T-cell (primary cell): ENCODE measurements around the gene SMAGP. TPM values are rescaled to one million over a fixed set of nuclear protein-coding genes. Genes with fewer than 3 reads are reported as not detected.
A peak's percentile ranks its signal among the peaks of the same experiment; 100 is the strongest.
"Not testable (repeated sequence)": the region's sequence is repeated elsewhere in the genome, so short reads cannot be mapped to it uniquely, and the experiment has no call there.

Source experiments
- ATAC-seq, 4 experiments: fragments of 200-7000 bp in 3 of 4; fragments of 150-1000 bp in 1 of 4; cut with Tn5 transposase; replicated peaks in 1 of 4; 1 replicate in 3 of 4; 2 replicates in 1 of 4; pipeline ENCODE4 v1.10.0; 2021; ENCODE audit warnings: moderate library complexity in 3 of 4, mild to moderate bottlenecking in 2 of 4, moderate number of reproducible peaks in 1 of 4
- CTCF ChIA-PET, 2 donors: fragments of 300-600 bp; sonication (Branson Sonifier 250); formaldehyde crosslinking; loops; one replicate each; lab custom pipeline; 2022; ENCODE audit warnings: antibody characterized with exemption in 2 of 2; lab: Charles Lee
- POLR2A ChIA-PET, 2 donors: fragments of 300-600 bp; sonication (Branson Sonifier 250); formaldehyde crosslinking; loops; one replicate each; lab custom pipeline; 2022; ENCODE audit warnings: antibody characterized with exemption in 2 of 2; lab: Charles Lee
- DNase-seq, 35 experiments: peaks; one replicate each; pipeline versions ENCODE4 v3.0.0 to v3.0.0-alpha.2; 2013 to 2023
- H3K27ac ChIP-seq: one replicate; pipeline ENCODE4 v1.5.1; 2013; ENCODE audit warnings: low read length
- H3K27me3 ChIP-seq, 2 experiments: replicated peaks in 1 of 2; 1 replicate in 1 of 2; 2 replicates in 1 of 2; pipeline versions ENCODE4 v1.6.1 to v1.7.0; 2013; ENCODE audit warnings: low read length in 1 of 2, mixed read lengths in 1 of 2; ENCODE audit not compliant: control insufficient read depth in 2 of 2, insufficient read depth in 2 of 2; ENCODE audit errors: extremely low read depth in 1 of 2
- H3K36me3 ChIP-seq, 2 donors: 1 replicate in 1 of 2; 2 replicates in 1 of 2; pipeline versions ENCODE4 v1.6.1 to v1.7.0; 2013; ENCODE audit warnings: low read length in 1 of 2; ENCODE audit not compliant: control insufficient read depth in 2 of 2, insufficient read depth in 1 of 2; ENCODE audit errors: extremely low read depth in 1 of 2
- H3K4me1 ChIP-seq, 2 experiments: 1 replicate in 1 of 2; 2 replicates in 1 of 2; pipeline versions ENCODE4 v1.6.1 to v1.7.0; 2013; ENCODE audit warnings: low read length in 2 of 2, mixed read lengths in 1 of 2; ENCODE audit not compliant: insufficient read depth in 2 of 2, control insufficient read depth in 1 of 2; ENCODE audit errors: extremely low read depth in 1 of 2
- H3K4me3 ChIP-seq, 2 donors: 1 replicate in 1 of 2; 2 replicates in 1 of 2; pipeline versions ENCODE4 v1.5.1 to v1.7.0; 2013; ENCODE audit warnings: mild to moderate bottlenecking in 2 of 2, low read length in 1 of 2, moderate library complexity in 1 of 2; ENCODE audit not compliant: control insufficient read depth in 1 of 2; ENCODE audit errors: extremely low read depth in 1 of 2
- H3K9me3 ChIP-seq: 2 replicates; pipeline ENCODE4 v1.7.0; 2013
- H3K27ac Mint-ChIP-seq, 2 donors: one replicate each; pipeline ENCODE4 v1.8.0; 2020 to 2021; ENCODE audit warnings: mild to moderate bottlenecking in 2 of 2, mixed read lengths in 2 of 2
- H3K27me3 Mint-ChIP-seq, 2 donors: one replicate each; pipeline ENCODE4 v1.8.0; 2021 to 2022; ENCODE audit warnings: mixed read lengths in 2 of 2
- H3K36me3 Mint-ChIP-seq: one replicate; pipeline ENCODE4 v1.8.0; 2021; ENCODE audit warnings: mixed read lengths
- H3K4me1 Mint-ChIP-seq, 3 donors: one replicate each; pipeline ENCODE4 v1.8.0; 2020 to 2022; ENCODE audit warnings: mixed read lengths in 3 of 3, mild to moderate bottlenecking in 1 of 3
- H3K4me3 Mint-ChIP-seq, 3 donors: one replicate each; pipeline ENCODE4 v1.8.0; 2020 to 2022; ENCODE audit warnings: mild to moderate bottlenecking in 3 of 3, mixed read lengths in 3 of 3, moderate library complexity in 3 of 3
- H3K9me3 Mint-ChIP-seq, 3 donors: one replicate each; pipeline ENCODE4 v1.8.0; 2020 to 2022; ENCODE audit warnings: mixed read lengths in 3 of 3
- WGBS: methylation state at CpG from one replicate; pipeline ENCODE4 v1.1.5; 2013; ENCODE audit warnings: missing lambda C conversion rate; ENCODE audit not compliant: insufficient coverage; 5-methylcytosine and 5-hydroxymethylcytosine counted together
- total RNA-seq, 35 experiments: library from RNA in 6 of 35; stranded (reverse) in 6 of 35; fragments of 120-200 nt in 1 of 35; gene quantifications; one replicate each; pipeline versions ENCODE4 v1.2.1 to v1.2.4 and lab custom pipeline; 2013 to 2026

The SMAGP gene
- total RNA-seq, 5 donors from 2014 or later (not counting 1 experiment from before 2014, with no cell fraction given) = 3.2 to 5.3 (median 3.6) TPM

- H3K9me3 ChIP-seq, H3K4me1 ChIP-seq, H3K27me3 ChIP-seq, H3K4me3 Mint-ChIP-seq, H3K27me3 Mint-ChIP-seq, H3K27ac ChIP-seq, H3K4me3 ChIP-seq, POLR2A ChIA-PET, H3K9me3 Mint-ChIP-seq, CTCF ChIA-PET: not testable (repeated sequence)
- peaks cover 12 to 80% of the 10 kb centered on the region in 2 donors for H3K36me3 ChIP-seq
- peaks cover 9 to 17% (median 15%) of the 10 kb centered on the region in 3 donors for H3K4me1 Mint-ChIP-seq
- ATAC-seq (peak in 1 of 4 experiments; percentile 6), DNase-seq (peak in 3 of 35 experiments; percentile 1 to 21 (median 2))
- peaks cover 47% of the 10 kb centered on the region for H3K36me3 Mint-ChIP-seq
- H3K27ac Mint-ChIP-seq = peak overlapping the region; percentile 62 to 76
- WGBS = 96% methylated on average over 4 of the region's 9 CpGs
Measured at GRCh38 chr12:51291603-51292513, 21.6 kb upstream of the SMAGP start.

- no CpG with 5 or more reads among the region's 1 CpG for WGBS
- H3K27me3 Mint-ChIP-seq = no peaks in the 10 kb centered on the region
- H3K4me3 ChIP-seq = no peak overlapping the region
- no peak for ATAC-seq
- no peaks in the 10 kb centered on the region for H3K4me1 ChIP-seq
- no peak overlapping the region for H3K4me3 Mint-ChIP-seq
- POLR2A ChIA-PET = no interaction called here
- no peaks in the 10 kb centered on the region for H3K27me3 ChIP-seq
- peaks cover 40% of the 10 kb centered on the region for H3K36me3 Mint-ChIP-seq
- H3K36me3 ChIP-seq = peaks cover 14 to 83% of the 10 kb centered on the region in 2 donors
- H3K27ac ChIP-seq = no peak overlapping the region
- peak overlapping the region; percentile 61 to 74 for H3K27ac Mint-ChIP-seq
- DNase-seq = no peak
- CTCF ChIA-PET = no interaction called here
- H3K9me3 ChIP-seq = no peaks in the 10 kb centered on the region
- peaks cover 0 to 7% (median 0%) of the 10 kb centered on the region in 3 donors for H3K4me1 Mint-ChIP-seq
- no peaks in the 10 kb centered on the region for H3K9me3 Mint-ChIP-seq
Measured at GRCh38 chr12:51285843-51286242, 15.6 kb upstream of the SMAGP start.

- WGBS = no CpG with 5 or more reads among the region's 4 CpGs
- no peaks in the 10 kb centered on the region for H3K27me3 ChIP-seq
- peaks cover 7 to 53% of the 10 kb centered on the region in 2 donors for H3K36me3 ChIP-seq
- no peak for ATAC-seq
- no peak for DNase-seq
- H3K4me3 ChIP-seq = no peak overlapping the region
- no peak overlapping the region for H3K27ac ChIP-seq
- ChIA-PET POLR2A (interaction anchor here (0.6 kb wide), 2 partner anchors 34 to 64 kb away, joined by 3 to 4 read pairs; no protein-coding TSS in a partner anchor), CTCF (no interaction called here)
- Mint-ChIP-seq H3K4me1 (peaks cover 0 to 4% (median 0%) of the 10 kb centered on the region in 3 donors), H3K27me3 (no peaks in the 10 kb centered on the region), H3K27ac (peak overlapping the region; percentile 53 to 57), H3K9me3 (no peaks in the 10 kb centered on the region), H3K36me3 (peaks cover 29% of the 10 kb centered on the region), H3K4me3 (no peak overlapping the region)
- H3K9me3 ChIP-seq = no peaks in the 10 kb centered on the region
- no peaks in the 10 kb centered on the region for H3K4me1 ChIP-seq
Measured at GRCh38 chr12:51281202-51281924, 11.1 kb upstream of the SMAGP start.

- Histone ChIP-seq H3K27ac (no peak overlapping the region), H3K4me1 (peaks cover 8 to 13% of the 10 kb centered on the region in 2 experiments), H3K36me3 (peaks cover 0 to 5% of the 10 kb centered on the region in 2 donors), H3K4me3 (no peak overlapping the region), H3K27me3 (no peaks in the 10 kb centered on the region), H3K9me3 (no peaks in the 10 kb centered on the region)
- ATAC-seq = no peak
- CTCF ChIA-PET = no interaction called here
- Mint-ChIP-seq H3K27ac (no peak overlapping the region), H3K36me3 (no peaks in the 10 kb centered on the region), H3K27me3 (no peaks in the 10 kb centered on the region), H3K9me3 (no peaks in the 10 kb centered on the region), H3K4me1 (peaks cover 10 to 13% (median 10%) of the 10 kb centered on the region in 3 donors), H3K4me3 (no peak overlapping the region)
- POLR2A ChIA-PET = no interaction called here
- no peak for DNase-seq
- WGBS = no CpG with 5 or more reads among the region's 1 CpG
Measured at GRCh38 chr12:51275088-51275487, 4.9 kb upstream of the SMAGP start.

GRCh38 chr12:51272810-51273209 lies 2.6 kb upstream of the SMAGP start:
- H3K36me3 ChIP-seq, H3K36me3 Mint-ChIP-seq, CTCF ChIA-PET, H3K27ac Mint-ChIP-seq, H3K9me3 ChIP-seq, DNase-seq, H3K27ac ChIP-seq, H3K27me3 Mint-ChIP-seq, H3K4me3 ChIP-seq, H3K4me3 Mint-ChIP-seq, ATAC-seq, H3K27me3 ChIP-seq, H3K9me3 Mint-ChIP-seq: not testable (repeated sequence)
- no CpG with 5 or more reads among the region's 7 CpGs for WGBS
- H3K4me1 ChIP-seq = peaks cover 8 to 22% of the 10 kb centered on the region in 2 experiments
- POLR2A ChIA-PET = interaction anchor here in 1 of 2 donors (0.7 kb wide), 1 partner anchor 111 kb away, joined by 7 read pairs; no protein-coding TSS in a partner anchor
- peaks cover 20 to 25% (median 21%) of the 10 kb centered on the region in 3 donors for H3K4me1 Mint-ChIP-seq

GRCh38 chr12:51270951-51271518 lies 820 bp upstream of the SMAGP start:
- no peaks in the 10 kb centered on the region for H3K36me3 Mint-ChIP-seq
- peak overlapping the region; percentile 86 to 93 (median 91) for H3K4me3 Mint-ChIP-seq
- peak overlapping the region; percentile 66 to 79 for H3K4me3 ChIP-seq
- no peaks in the 10 kb centered on the region for H3K9me3 ChIP-seq
- 61% methylated on average over 5 of the region's 9 CpGs for whole genome bisulfite sequencing
- peaks cover 22 to 30% (median 24%) of the 10 kb centered on the region in 3 donors for H3K4me1 Mint-ChIP-seq
- ATAC-seq (no peak), DNase-seq (no peak)
- H3K9me3 Mint-ChIP-seq = no peaks in the 10 kb centered on the region
- no peak overlapping the region for H3K27ac ChIP-seq
- no peaks in the 10 kb centered on the region for H3K27me3 ChIP-seq
- H3K27ac Mint-ChIP-seq = peak overlapping the region in 1 of 2 donors; percentile 55
- POLR2A ChIA-PET = interaction anchor here in 1 of 2 donors (0.9 to 1.1 kb wide), 2 partner anchors 20 to 190 kb away, joined by 3 to 6 read pairs; no protein-coding TSS in a partner anchor
- H3K27me3 Mint-ChIP-seq = no peaks in the 10 kb centered on the region
- CTCF ChIA-PET = interaction anchor here (0.7 to 4.2 kb wide), 5 partner anchors 27 to 1735 kb away, joined by 3 to 30 read pairs (median 4); partner anchors contain the start of gene POU6F1 (in 1 of the 2)
- H3K36me3 ChIP-seq = no peaks in the 10 kb centered on the region
- H3K4me1 ChIP-seq = peaks cover 8 to 22% of the 10 kb centered on the region in 2 experiments
